GM10266 (cell line): ENCODE results near the gene ZBED5.

ENCODE experiments used
- DNase-seq: peaks from one replicate; pipeline ENCODE4 v3.0.0; 2012; ENCODE audit errors: extremely low spot score
- CTCF ChIP-seq: IDR thresholded peaks from 2 replicates; pipeline ENCODE4 v1.5.1; 2012; ENCODE audit warnings: mild to moderate bottlenecking, low read depth; ENCODE audit not compliant: control insufficient read depth, insufficient read depth; ENCODE audit errors: missing control alignments

ZBED5 gene

GRCh38 chr11:10898003-10898762 is 40.3 kb upstream of the ZBED5 start:
- no peak for TF ChIP-seq CTCF
- DNase-seq = no peak

GRCh38 chr11:10897150-10897549 is 39.3 kb upstream of the ZBED5 start:
- DNase-seq = no peak
- TF ChIP-seq CTCF = no peak

- no peak for TF ChIP-seq CTCF
- no peak for DNase-seq
These were observed 38.6 kb upstream of the ZBED5 start for GRCh38 chr11:10896493-10896892.

- TF ChIP-seq CTCF = no peak
- no peak for DNase-seq
These were observed 37.4 kb upstream of the ZBED5 start for GRCh38 chr11:10895285-10895684.

GRCh38 chr11:10894666-10895065 is 36.8 kb upstream of the ZBED5 start:
- DNase-seq = no peak
- TF ChIP-seq CTCF = no peak

GRCh38 chr11:10893714-10894151 is 35.9 kb upstream of the ZBED5 start:
- no peak for TF ChIP-seq CTCF
- DNase-seq = no peak

- no peak for TF ChIP-seq CTCF
- no peak for DNase-seq
These were observed 34.4 kb upstream of the ZBED5 start for GRCh38 chr11:10892250-10892649.
